SK-N-MC (cell line): ENCODE measurements around the gene HEATR3.

ENCODE experiments used
- DNase-seq: peaks from one replicate; pipeline ENCODE4 v3.0.0-alpha.2; 2011; ENCODE audit warnings: low read depth, low spot score
- H3K27ac ChIP-seq: fragments of 200-600 bp; sonication (generic); 2 replicates; pipeline ENCODE4 v1.5.1; 2016; ENCODE audit warnings: mixed run types
- H3K36me3 ChIP-seq: fragments of 200-600 bp; sonication (generic); 2 replicates; pipeline ENCODE4 v1.6.1; 2017; ENCODE audit warnings: antibody characterized with exemption, low read length, mixed read lengths; ENCODE audit not compliant: insufficient read depth
- H3K4me3 ChIP-seq: fragments of 200-600 bp; sonication (generic); 2 replicates; pipeline ENCODE4 v1.5.1; 2016
- H3K9ac ChIP-seq: fragments of 200-600 bp; sonication (generic); 2 replicates; pipeline ENCODE4 v1.8.0; 2017; ENCODE audit warnings: mixed run types, mixed read lengths; ENCODE audit not compliant: insufficient read length
- H3K9me3 ChIP-seq: fragments of 200-600 bp; sonication (generic); 2 replicates; pipeline ENCODE4 v1.6.1; 2017; ENCODE audit warnings: low read depth, mild to moderate bottlenecking, antibody characterized with exemption, low read length, moderate library complexity, mixed read lengths
- EZH2 ChIP-seq: fragments of 200-600 bp; sonication (generic); IDR thresholded peaks from one replicate; pipeline ENCODE4 v1.6.1; 2017; ENCODE audit warnings: antibody characterized with exemption
- FOXP2 ChIP-seq: optimal IDR thresholded peaks from 2 replicates; pipeline ENCODE3; 2011; ENCODE audit warnings: mild to moderate bottlenecking, moderate library complexity; ENCODE audit not compliant: insufficient read depth; ENCODE audit errors: extremely low read length, control extremely low read depth
- POLR2AphosphoS5 ChIP-seq: IDR thresholded peaks from 2 replicates; pipeline ENCODE4 v1.6.1; 2012; ENCODE audit warnings: mild to moderate bottlenecking, low read depth, low read length, borderline replicate concordance

The HEATR3 gene

DNA sequence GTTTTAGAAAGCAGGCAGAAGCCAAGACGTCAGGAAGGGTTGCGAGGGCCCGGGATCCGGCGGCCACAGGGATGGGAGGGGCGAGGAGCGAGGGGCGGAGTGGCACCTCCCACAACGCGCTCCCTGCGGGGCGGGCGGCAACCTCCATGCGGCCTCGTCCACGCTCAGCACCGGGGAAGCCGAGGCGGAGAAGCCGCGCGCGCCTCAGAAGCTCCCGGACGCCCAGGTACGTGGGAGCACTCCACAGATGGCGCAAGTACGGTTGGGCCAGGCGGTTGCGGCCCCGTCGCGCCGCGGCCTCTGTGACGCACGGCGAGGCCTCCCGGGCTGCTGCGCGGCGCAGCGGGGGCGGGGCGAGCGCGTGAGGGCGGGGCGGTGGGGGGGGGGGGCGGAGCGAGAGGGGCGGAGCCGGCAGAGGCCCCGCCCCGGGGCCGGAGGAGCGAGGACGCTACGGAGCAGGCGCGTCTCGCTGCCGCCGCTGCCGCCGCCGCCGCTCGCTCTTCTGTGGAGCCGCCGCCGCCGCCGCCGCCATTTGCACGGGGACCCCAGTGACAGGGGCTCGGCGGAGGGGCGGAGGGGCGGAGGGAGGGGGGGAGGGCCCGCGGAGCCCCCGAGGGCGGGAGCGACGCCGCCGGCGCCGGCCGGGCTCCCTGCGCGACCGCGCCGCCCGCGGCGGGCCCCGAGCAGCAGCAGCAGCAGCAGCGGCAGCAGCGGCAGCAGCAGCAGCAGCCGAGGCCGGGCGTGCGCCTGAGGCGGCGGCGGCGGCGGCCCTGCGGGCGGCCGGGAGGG lies 87.2 kb downstream of the HEATR3 start, which contains the start of gene TENT4B:
Gene TENT4B (plus strand): TSS at position 500 of the 789 bp plus-strand sequence. CDS start 316 bp downstream, outside the sequence.
- no peak for TF ChIP-seq EZH2
- TF ChIP-seq FOXP2: no peak
- peak; percentile 81 for TF ChIP-seq POLR2AphosphoS5
- Histone ChIP-seq H3K4me3 (peak within 1 kb of the TSS; percentile 78), H3K27ac (peak within 1 kb of the TSS; percentile 73; the same call in 1 of the 2 replicates)

DNA sequence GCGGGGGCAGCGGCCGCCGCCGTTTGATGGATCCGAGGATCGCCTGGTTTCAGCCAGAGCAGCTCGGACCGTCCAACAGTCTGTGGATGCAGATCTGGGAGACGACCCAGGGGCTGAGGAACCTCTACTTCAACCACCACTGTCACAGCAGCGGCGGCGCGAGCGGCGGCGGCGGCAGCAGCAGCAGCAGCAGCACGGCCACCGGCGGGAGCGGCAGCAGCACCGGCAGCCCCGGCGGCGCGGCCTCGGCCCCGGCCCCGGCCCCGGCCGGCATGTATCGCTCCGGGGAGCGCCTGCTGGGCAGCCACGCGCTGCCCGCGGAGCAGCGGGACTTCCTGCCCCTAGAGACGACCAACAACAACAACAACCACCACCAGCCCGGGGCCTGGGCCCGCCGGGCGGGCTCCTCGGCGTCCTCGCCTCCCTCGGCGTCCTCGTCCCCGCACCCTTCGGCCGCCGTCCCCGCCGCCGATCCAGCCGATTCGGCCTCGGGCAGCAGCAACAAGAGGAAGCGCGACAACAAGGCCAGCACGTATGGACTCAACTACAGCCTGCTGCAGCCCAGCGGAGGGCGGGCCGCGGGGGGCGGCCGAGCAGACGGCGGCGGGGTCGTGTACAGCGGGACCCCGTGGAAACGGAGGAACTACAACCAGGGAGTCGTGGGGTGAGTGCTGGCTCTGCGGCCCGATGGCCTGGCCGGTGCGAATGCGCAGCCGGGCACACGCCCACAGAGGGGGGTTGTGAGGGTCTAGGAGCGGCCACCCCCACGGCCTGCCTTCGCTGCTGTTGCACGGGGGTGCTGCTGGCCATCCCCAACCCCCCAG lies 88.0 kb downstream of the HEATR3 start:
- H3K9me3 ChIP-seq: no peaks in the 10 kb centered on the region
- no peak overlapping the region for H3K27ac ChIP-seq
- H3K4me3 ChIP-seq: peak overlapping the region; percentile 78
- no peaks in the 10 kb centered on the region for H3K36me3 ChIP-seq
- TF ChIP-seq EZH2 (no peak), FOXP2 (no peak), POLR2AphosphoS5 (no peak)
- H3K9ac ChIP-seq: peak overlapping the region; percentile 66
- DNase-seq: no peak

More for the DNA sequence above, 87.2 kb downstream of the HEATR3 start, which contains the start of gene TENT4B:
- no peaks in the 10 kb centered on the region for H3K36me3 ChIP-seq
- no peak for DNase-seq
- H3K9me3 ChIP-seq: no peaks in the 10 kb centered on the region
- peak within 1 kb of the TSS; percentile 72 for H3K9ac ChIP-seq

DNA sequence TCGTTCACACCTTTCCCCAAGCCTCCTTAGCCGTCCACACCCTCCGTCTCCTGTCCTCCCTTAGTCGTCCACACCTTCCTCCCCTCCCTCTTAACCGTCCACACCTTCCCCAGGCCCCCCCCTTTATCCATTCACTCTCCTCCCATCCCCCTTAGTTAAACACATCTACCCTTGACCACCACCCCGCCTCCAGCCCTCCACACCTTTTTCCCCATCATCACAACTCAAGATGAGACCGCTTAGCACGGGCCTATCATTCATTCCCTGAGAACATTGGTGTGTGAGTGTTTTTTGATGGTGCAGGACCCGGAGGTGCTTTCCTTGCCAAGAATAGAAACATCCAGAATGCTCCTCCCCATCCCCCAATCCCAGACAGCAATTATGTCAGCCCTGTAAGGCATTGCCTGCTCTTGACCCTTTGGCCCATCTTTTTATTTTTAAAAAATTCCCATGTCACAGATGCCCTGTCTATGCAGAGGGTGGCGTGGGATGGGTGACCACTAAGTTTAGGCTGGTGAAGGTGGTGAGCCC lies 88.7 kb downstream of the HEATR3 start:
- Histone ChIP-seq H3K27ac (no peak overlapping the region), H3K9me3 (no peaks in the 10 kb centered on the region), H3K36me3 (no peaks in the 10 kb centered on the region), H3K9ac (peak overlapping the region; percentile 66), H3K4me3 (peak overlapping the region; percentile 78)
- no peak for DNase-seq
- no peak for TF ChIP-seq POLR2AphosphoS5
- no peak for TF ChIP-seq EZH2
- no peak for TF ChIP-seq FOXP2

DNA sequence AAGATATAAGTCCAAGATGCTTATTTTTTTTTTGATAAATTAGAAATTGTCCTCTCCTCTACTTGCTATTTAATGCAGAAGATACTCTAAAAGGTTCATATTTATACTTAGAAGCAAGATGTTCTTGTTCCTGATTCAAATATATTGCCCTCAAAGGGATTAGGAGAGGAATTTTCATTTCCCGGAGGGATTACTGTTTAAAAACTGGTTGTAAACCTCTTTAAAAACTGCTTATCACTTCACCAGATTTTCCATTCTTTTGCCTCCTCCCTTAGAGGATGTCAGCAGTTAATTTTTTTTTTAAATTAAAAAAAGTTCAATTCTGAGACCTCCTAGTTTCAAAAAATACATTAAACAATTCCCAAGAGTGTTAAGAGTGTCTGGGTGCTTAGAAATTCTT lies 90.2 kb downstream of the HEATR3 start:
- Histone ChIP-seq H3K4me3 (peak overlapping the region; percentile 78), H3K36me3 (no peaks in the 10 kb centered on the region), H3K9me3 (no peaks in the 10 kb centered on the region), H3K9ac (no peak overlapping the region), H3K27ac (peak overlapping the region; percentile 57; the same call in 1 of the 2 replicates)
- no peak for DNase-seq
- TF ChIP-seq FOXP2 (no peak), EZH2 (no peak), POLR2AphosphoS5 (no peak)
